GM12878 (cell line): ENCODE results near the gene ADAMTSL1. TPM values are rescaled to one million over a fixed set of nuclear protein-coding genes. Genes with fewer than 3 reads are reported as not detected.

Experiments used
- ATAC-seq: fragments of 200-7000 bp; cut with Tn5 transposase; 3 replicates; pipeline ENCODE4 v1.9.1; 2020; ENCODE audit warnings: mild to moderate bottlenecking, moderate library complexity
- BruUV-seq: library from RNA; stranded (reverse); fragments of 400-500 nt; replicated peaks from 2 replicates; lab custom pipeline; 2021; lab: Mats Ljungman, UMichigan
- CTCF ChIA-PET: fragments of 300-600 bp; sonication (Branson Sonifier 250); formaldehyde crosslinking; extraction: SDS; loops from one replicate; lab custom pipeline; 2021; ENCODE audit warnings: inconsistent platforms; lab: Yijun Ruan, JAX
- POLR2A ChIA-PET: fragments of 350-600 bp; formaldehyde crosslinking; extraction: SDS; loops from one replicate; lab custom pipeline; 2021; ENCODE audit warnings: inconsistent platforms; lab: Charles Lee
- RAD21 ChIA-PET: fragments of 300-600 bp; sonication (Branson Sonifier 250); formaldehyde crosslinking; loops from one replicate; lab custom pipeline; 2023; ENCODE audit warnings: antibody characterized with exemption; ENCODE audit not compliant: unreplicated experiment; lab: Charles Lee
- SMC1A ChIA-PET: fragments of 300-600 bp; sonication (Branson Sonifier 250); formaldehyde crosslinking; loops from one replicate; lab custom pipeline; 2023; ENCODE audit not compliant: unreplicated experiment, uncharacterized antibody; lab: Charles Lee
- DNase-seq: peaks from one replicate; pipeline ENCODE4 v3.0.0-alpha.2; 2011; ENCODE audit warnings: low read depth, low spot score
- FAIRE-seq: peaks from 3 replicates; lab custom pipeline; 2011; peaks lifted over from hg19 to GRCh38; lab: Jason Lieb, UNC
- H2AFZ ChIP-seq: 2 replicates; pipeline ENCODE4 v1.6.0; 2011; ENCODE audit warnings: low read depth, low read length, control low read depth; ENCODE audit not compliant: control insufficient read depth
- H3K27ac ChIP-seq: 2 replicates; pipeline ENCODE4 v1.5.1; 2011; ENCODE audit warnings: control low read depth; ENCODE audit not compliant: control insufficient read depth, insufficient read depth
- H3K27me3 ChIP-seq, 2 experiments: replicated peaks in 1 of 2; 2 replicates each; pipeline versions ENCODE4 v1.6.0 to v1.6.1; 2011; ENCODE audit warnings: low read length in 1 of 2; ENCODE audit not compliant: control insufficient read depth in 2 of 2, insufficient read depth in 2 of 2
- H3K36me3 ChIP-seq, 2 experiments: 2 replicates each; pipeline ENCODE4 v1.5.1; 2011; ENCODE audit warnings: low read length in 1 of 2; ENCODE audit not compliant: control insufficient read depth in 2 of 2, insufficient read depth in 2 of 2
- H3K4me1 ChIP-seq: 2 replicates; pipeline ENCODE4 v1.6.1; 2011; ENCODE audit warnings: mild to moderate bottlenecking, low read length, moderate library complexity, mixed read lengths; ENCODE audit not compliant: control insufficient read depth, insufficient read depth
- H3K4me2 ChIP-seq: 2 replicates; pipeline ENCODE4 v1.6.0; 2011; ENCODE audit warnings: control low read depth; ENCODE audit not compliant: control insufficient read depth, insufficient read depth
- H3K4me3 ChIP-seq: fragments of 200-600 bp; sonication (generic); 2 replicates; pipeline ENCODE4 v1.5.1; 2016
- H3K79me2 ChIP-seq: 2 replicates; pipeline ENCODE4 v1.6.0; 2011; ENCODE audit warnings: low read length; ENCODE audit not compliant: control insufficient read depth, insufficient read depth
- H3K9ac ChIP-seq: 2 replicates; pipeline ENCODE4 v1.8.0; 2011; ENCODE audit warnings: low read length, control low read depth, mixed read lengths; ENCODE audit not compliant: control insufficient read depth, insufficient read depth
- H3K9me3 ChIP-seq: replicated peaks from 3 replicates; pipeline ENCODE4 v1.5.1; 2011; ENCODE audit warnings: mild to moderate bottlenecking, low read length; ENCODE audit not compliant: control insufficient read depth, insufficient read depth
- H4K20me1 ChIP-seq: 2 replicates; pipeline ENCODE4 v1.6.0; 2011; ENCODE audit not compliant: control insufficient read depth, insufficient read depth
- CBFB ChIP-seq: IDR thresholded peaks from 2 replicates; pipeline ENCODE4 v1.6.1; 2016; ENCODE audit warnings: antibody characterized with exemption, low read depth
- CHD2 ChIP-seq: IDR thresholded peaks from 2 replicates; pipeline ENCODE4 v1.6.1; 2011; ENCODE audit warnings: low read depth, low read length, improper control_type of control experiment, borderline replicate concordance
- IRF4 ChIP-seq: IDR thresholded peaks from 2 replicates; pipeline ENCODE4 v1.6.1; 2011; ENCODE audit warnings: low read depth, low read length
- LARP7 ChIP-seq: fragments of 450-650 bp; IDR thresholded peaks from 2 replicates; pipeline ENCODE4 v1.6.1; 2017; ENCODE audit warnings: mild to moderate bottlenecking
- PAX5 ChIP-seq: IDR thresholded peaks from 2 replicates; pipeline ENCODE4 v1.6.1; 2011; ENCODE audit warnings: low read depth, low read length, borderline replicate concordance
- PKNOX1 ChIP-seq: fragments of 450-650 bp; IDR thresholded peaks from 2 replicates; pipeline ENCODE4 v1.6.1; 2016; ENCODE audit warnings: mild to moderate bottlenecking
- RFX5 ChIP-seq: IDR thresholded peaks from 2 replicates; pipeline ENCODE4 v1.6.1; 2011; ENCODE audit warnings: low read depth, low read length, improper control_type of control experiment
- SMARCA5 ChIP-seq: fragments of 450-650 bp; IDR thresholded peaks from 2 replicates; pipeline ENCODE4 v1.6.1; 2017; ENCODE audit warnings: mild to moderate bottlenecking
- SUPT20H ChIP-seq: IDR thresholded peaks from 2 replicates; pipeline ENCODE4 v1.6.1; 2011; ENCODE audit warnings: low read depth, mild to moderate bottlenecking, low read length, moderate library complexity, borderline replicate concordance; ENCODE audit not compliant: control insufficient read depth
- TCF12 ChIP-seq: IDR thresholded peaks from 2 replicates; pipeline ENCODE4 v1.6.1; 2011; ENCODE audit warnings: low read depth, mild to moderate bottlenecking, low read length
- ZBTB33 ChIP-seq: fragments of 450-650 bp; IDR thresholded peaks from 2 replicates; pipeline ENCODE4 v1.6.1; 2017; ENCODE audit warnings: mild to moderate bottlenecking
- ZNF592 ChIP-seq: fragments of 450-650 bp; IDR thresholded peaks from 2 replicates; pipeline ENCODE4 v1.6.1; 2017; ENCODE audit warnings: mild to moderate bottlenecking, moderate library complexity
- WGBS: methylation state at CpG from one replicate; pipeline ENCODE4 v1.1.6; 2016; ENCODE audit warnings: low lambda C conversion rate; ENCODE audit not compliant: insufficient replicate concordance, insufficient coverage; ENCODE audit errors: missing lambda C conversion rate; 5-methylcytosine and 5-hydroxymethylcytosine counted together
- in situ Hi-C: fragments of 300-500 bp; cut with MboI; formaldehyde crosslinking; loops from 9 replicates; pipeline ENCODE4 v1.14.3; 2018; ENCODE audit warnings: mixed read lengths
- intact Hi-C: fragments of 100-400 bp; cut with micrococcal nuclease; formaldehyde crosslinking; loops from one replicate; pipeline ENCODE4 v1.14.2; 2022; ENCODE audit not compliant: unreplicated experiment
- polyA plus RNA-seq, 11 experiments: library from polyadenylated mRNA; depleted of rRNA in 4 of 11; unstranded in 6 of 11; stranded (reverse) in 5 of 11; fragments of >200 nt; fragmentation: Nextera tagmentation in 4 of 11; fragmentation: Illumina TruSeq in 1 of 11; extraction: Ambion mirVana in 4 of 11; extraction: Trizol in 1 of 11; gene quantifications; 1 replicate in 1 of 11; 2 replicates in 10 of 11; pipeline versions ENCODE4 v1.2.1 to v1.2.3, GENCODE V29; 2011 to 2016; ENCODE audit warnings: inconsistent platforms in 2 of 11, missing spikeins in 2 of 11, low read depth in 1 of 11
- total RNA-seq, 4 experiments: library from RNA; depleted of rRNA in 3 of 4; stranded (reverse); fragments of >200 nt in 3 of 4; fragmentation: Illumina TruSeq in 1 of 4; extraction: Trizol in 1 of 4; gene quantifications; 2 replicates each; pipeline versions ENCODE4 v1.2.1 to v1.2.3, GENCODE V29; 2013 to 2021

ADAMTSL1 gene
- total and polyA plus RNA-seq, 10 of the 15 experiments (the other 5 are each of a cell fraction or from before 2014, with no cell fraction given): 0.01 to 0.10 (median 0.07) TPM; not detected in 6

GRCh38 chr9:18608371-18608770 is 134.4 kb downstream of the ADAMTSL1 start:
- Histone ChIP-seq H3K4me3 (no peak overlapping the region), H4K20me1 (no peaks in the 10 kb centered on the region), H2AFZ (no peak overlapping the region), H3K9ac (no peak overlapping the region), H3K9me3 (no peaks in the 10 kb centered on the region), H3K36me3 (no peaks in the 10 kb centered on the region), H3K4me1 (no peaks in the 10 kb centered on the region), H3K79me2 (no peaks in the 10 kb centered on the region), H3K4me2 (no peak overlapping the region), H3K27me3 (no peaks in the 10 kb centered on the region), H3K27ac (no peak overlapping the region)
- BruUV-seq: no TSS peak
- in situ Hi-C loops (no loop called here), intact Hi-C loops (no loop called here)
- ChIA-PET POLR2A (no interaction called here), RAD21 (no interaction called here), CTCF (interaction anchor here (0.6 kb wide), 1 partner anchor 634 kb away, joined by 3 read pairs; no protein-coding TSS in a partner anchor), SMC1A (no interaction called here)
- DNase-seq (no peak), ATAC-seq (no peak), FAIRE-seq (no peak)
- 0% methylated on average over 1 of the region's 1 CpG for WGBS
- TF ChIP-seq RFX5 (no peak), IRF4 (no peak), SUPT20H (no peak), LARP7 (no peak)

GRCh38 chr9:18610956-18611355 is 137.0 kb downstream of the ADAMTSL1 start:
- no peak overlapping the region for H3K27ac ChIP-seq
- ChIA-PET SMC1A (interaction anchor here (0.6 kb wide), 1 partner anchor 16 kb away, joined by 4 read pairs; no protein-coding TSS in a partner anchor), CTCF (no interaction called here), POLR2A (no interaction called here), RAD21 (no interaction called here)
- H3K36me3 ChIP-seq: no peaks in the 10 kb centered on the region
- no peak overlapping the region for H2AFZ ChIP-seq
- no peaks in the 10 kb centered on the region for H4K20me1 ChIP-seq
- WGBS: 68% methylated on average over 3 of the region's 3 CpGs
- no peaks in the 10 kb centered on the region for H3K4me1 ChIP-seq
- intact Hi-C loops: no loop called here
- no peak overlapping the region for H3K4me2 ChIP-seq
- no peak for DNase-seq
- ATAC-seq: no peak
- H3K79me2 ChIP-seq: no peaks in the 10 kb centered on the region
- H3K9me3 ChIP-seq: no peaks in the 10 kb centered on the region
- FAIRE-seq: no peak
- in situ Hi-C loops: no loop called here
- H3K4me3 ChIP-seq: no peak overlapping the region
- H3K27me3 ChIP-seq: no peaks in the 10 kb centered on the region
- no TSS peak for BruUV-seq
- H3K9ac ChIP-seq: no peak overlapping the region
- TF ChIP-seq CHD2: no peak
- no peak for TF ChIP-seq PKNOX1
- no peak for TF ChIP-seq SMARCA5
- no peak for TF ChIP-seq CBFB
- TF ChIP-seq ZBTB33: no peak
- TF ChIP-seq TCF12: no peak
- TF ChIP-seq ZNF592: no peak
- no peak for TF ChIP-seq PAX5
